NCI-H82 (cell line): ENCODE results near the gene PLEKHA8.
A peak's percentile ranks its signal among the peaks of the same experiment; 100 is the strongest.

Experiments used
- DNase-seq: peaks from one replicate; lab custom pipeline; 2025; lab: John Stamatoyannopoulos, UW

Gene PLEKHA8

GRCh38 chr7:30112103-30112713, 84.0 kb downstream of the PLEKHA8 start:
- no peak for DNase-seq

DNA sequence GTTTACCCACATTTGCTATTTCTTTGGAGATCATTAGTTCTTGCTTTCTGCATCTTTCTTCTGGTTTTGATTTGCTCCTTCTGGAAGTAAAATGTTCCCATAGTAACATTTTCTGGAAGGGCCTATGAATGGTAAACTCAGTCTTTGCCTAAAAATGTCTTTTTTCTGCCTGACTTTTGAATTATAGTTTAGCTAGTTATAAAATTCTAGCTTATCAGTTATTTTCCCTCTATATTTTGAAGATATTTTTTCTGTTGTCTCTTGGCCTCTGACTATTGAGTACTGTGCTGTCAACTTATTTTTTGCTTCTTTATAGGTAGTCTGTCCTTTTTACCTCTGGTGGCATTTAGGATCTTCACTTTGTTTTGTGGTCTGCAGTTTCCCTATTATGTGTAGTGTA, 84.9 kb downstream of the PLEKHA8 start:
- DNase-seq, result no peak

DNA sequence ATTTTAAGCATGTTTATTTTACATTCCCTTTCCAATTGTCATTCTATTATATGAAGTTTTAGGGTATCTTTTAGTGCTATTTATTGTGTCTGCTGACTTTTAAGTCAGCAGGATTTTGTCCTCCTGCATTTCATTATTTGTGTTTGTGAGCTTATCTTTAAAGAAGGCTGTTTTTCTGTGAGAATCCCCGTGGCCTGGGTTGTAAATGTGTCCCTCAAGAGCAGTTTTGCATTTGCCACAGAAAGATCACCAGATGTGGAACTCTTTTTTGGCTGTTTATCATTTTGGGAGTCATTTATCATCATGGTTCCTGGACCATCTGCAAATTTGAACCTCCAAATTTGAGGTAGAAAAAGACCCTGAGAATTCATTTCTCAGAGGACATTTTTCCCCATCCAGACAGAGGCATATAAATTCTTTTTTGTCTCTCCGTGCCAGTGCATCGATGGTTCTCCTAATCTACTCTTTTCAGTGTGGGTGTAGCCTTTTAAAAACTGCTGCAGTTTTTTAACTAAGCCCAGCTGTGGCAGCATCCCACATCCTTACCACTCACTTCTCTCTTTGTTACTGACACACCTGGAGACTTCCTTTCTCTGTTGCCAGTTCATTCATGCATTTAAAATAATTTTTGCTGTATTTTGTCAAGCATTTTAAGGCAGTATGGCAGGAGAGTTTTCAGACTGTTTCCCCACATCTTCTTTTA, 86.5 kb downstream of the PLEKHA8 start:
- DNase-seq, result no peak

GRCh38 chr7:30115709-30116297, 87.6 kb downstream of the PLEKHA8 start:
- no peak for DNase-seq

GRCh38 chr7:30116771-30117170, 88.6 kb downstream of the PLEKHA8 start:
- no peak for DNase-seq

- DNase-seq, result no peak
Observed at GRCh38 chr7:30117896-30118295, 89.7 kb downstream of the PLEKHA8 start.

- DNase-seq, result no peak
Observed at GRCh38 chr7:30119890-30120577, 91.8 kb downstream of the PLEKHA8 start.

GRCh38 chr7:30133736-30134610, 105.8 kb downstream of the PLEKHA8 start:
- DNase-seq, result peak; percentile 7

- DNase-seq, result peak; percentile 90
Observed at GRCh38 chr7:30134611-30135300, 106.5 kb downstream of the PLEKHA8 start, which contains the start of gene MTURN. TSS of gene MTURN (plus strand) at chr7:30134986. CDS start at chr7:30135137, 151 bp downstream.

DNA sequence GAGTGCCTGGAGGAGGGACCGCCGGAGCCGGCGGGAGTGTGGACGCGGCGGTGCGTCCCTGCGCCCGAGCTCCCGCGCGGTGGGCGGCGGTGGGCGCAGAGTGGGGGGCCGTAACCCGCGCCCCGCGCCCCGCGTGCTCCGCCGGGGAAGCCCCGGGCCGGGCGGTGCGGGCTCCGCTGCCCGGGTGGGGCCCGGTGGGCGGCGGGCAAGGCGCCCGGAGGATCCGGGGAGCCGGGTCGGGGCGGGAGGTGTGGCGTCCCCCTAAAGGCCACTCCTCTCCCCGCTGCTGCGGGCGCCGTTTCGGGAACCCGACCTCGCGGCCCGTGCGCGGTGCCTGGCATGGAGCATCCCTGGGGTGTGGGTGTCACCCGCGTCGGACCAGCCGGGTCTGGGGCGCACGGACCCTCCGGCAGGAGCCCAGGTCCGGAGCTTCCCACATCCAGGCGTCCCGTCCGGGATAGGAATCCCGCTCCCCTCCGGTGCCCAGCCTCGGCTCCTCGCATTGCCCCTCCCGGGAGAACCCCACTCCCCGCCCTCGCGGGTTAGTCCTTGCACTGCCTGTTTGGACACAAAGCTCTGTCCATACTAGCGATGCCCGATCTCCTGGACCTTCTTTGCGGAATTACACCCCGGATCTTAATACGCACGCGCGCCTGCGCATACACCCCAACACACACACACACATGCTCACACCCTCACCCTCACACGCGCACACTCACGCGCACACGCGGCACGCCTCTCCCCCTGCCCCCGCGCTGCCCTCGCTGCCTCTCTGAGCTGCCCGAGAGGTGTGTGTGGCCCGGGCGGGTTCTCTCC, 107.3 kb downstream of the PLEKHA8 start:
- peak; percentile 49 for DNase-seq

- peak; percentile 33 for DNase-seq
Observed at GRCh38 chr7:30136117-30136731, 108.0 kb downstream of the PLEKHA8 start.

DNA sequence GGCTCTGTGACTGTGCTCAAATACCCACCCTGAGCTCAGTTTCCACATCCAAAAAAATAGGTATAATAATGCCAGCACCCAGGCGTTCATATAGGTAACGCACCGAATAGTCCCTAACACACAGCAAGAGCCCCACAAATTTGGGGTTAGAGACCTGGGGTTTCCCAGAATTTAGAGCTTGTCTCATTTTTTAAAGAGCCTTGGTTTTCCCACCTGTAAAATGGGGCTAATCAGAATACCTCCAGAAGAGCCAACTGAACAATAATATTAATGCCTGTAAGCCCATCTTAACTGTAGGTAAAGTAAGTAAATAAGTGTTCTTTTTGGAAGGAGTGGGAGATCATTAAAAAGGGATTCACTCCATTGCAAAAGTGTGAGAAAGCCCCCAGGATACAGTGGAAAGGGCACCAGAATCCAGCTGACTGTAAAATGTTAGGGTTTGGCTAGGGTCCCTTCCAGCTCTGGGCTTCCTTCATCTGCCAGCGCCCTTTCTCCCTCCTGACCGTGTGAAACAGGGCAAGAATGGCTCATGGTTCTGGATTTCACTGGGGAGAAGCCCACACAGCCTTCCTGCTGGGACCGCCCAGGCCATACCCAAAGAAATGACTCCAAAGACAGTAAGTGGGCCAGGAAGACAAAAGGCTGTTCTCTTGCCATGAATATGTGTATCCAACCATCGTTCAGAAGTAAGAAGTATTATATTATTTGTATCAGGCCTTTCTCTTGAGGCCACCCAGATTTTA, 108.7 kb downstream of the PLEKHA8 start:
- DNase-seq, result no peak

DNA sequence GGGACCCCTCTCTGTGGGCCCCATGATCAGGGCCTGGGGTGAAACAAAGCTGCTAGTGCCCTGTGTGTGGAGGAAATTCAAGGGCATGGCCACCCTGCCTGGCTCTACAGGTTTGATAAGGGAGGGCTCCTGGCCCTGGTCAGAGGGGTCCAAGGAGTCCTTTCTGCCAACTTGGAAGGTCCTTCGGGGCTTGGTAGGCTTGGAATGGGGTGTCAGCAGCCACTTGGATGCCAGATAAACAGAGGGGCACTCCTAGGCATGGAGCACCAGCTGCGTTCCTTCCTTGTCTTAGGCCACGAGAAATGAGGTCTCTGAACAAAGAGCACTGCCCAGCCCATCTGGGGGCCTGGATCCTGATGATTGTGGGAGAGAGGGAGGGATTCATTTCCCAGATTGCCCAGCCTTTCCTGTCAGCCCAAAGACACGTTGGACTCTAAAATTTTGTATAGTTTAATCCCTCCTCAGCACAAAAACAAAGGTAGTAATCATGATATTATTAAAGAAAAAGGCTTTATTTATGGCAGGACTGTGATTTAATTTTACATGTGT, 111.7 kb downstream of the PLEKHA8 start:
- DNase-seq, result no peak

GRCh38 chr7:30140456-30140855, 112.2 kb downstream of the PLEKHA8 start:
- no peak for DNase-seq

DNA sequence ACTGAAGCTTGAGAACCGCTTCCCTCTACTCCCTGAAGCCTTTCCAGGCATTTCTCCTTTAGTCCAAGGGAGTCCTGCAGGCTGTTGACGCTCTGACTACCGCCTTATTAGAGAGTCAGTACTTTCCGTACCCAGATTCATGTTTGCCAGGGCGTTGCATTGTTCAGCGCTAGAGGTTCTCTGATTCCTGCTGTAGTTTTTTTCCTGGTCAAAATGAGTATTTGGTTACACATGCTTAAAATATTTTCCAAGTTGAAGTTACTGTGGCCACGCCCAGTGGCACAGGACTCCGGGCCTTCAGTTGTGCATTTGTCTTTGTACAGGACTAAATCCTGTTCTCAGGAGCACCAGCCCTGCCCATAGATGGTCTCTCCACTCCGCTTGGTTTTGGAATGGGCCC, 114.5 kb downstream of the PLEKHA8 start:
- peak; percentile 6 for DNase-seq

- DNase-seq, result peak; percentile 93
Observed at GRCh38 chr7:30143748-30144251, 115.6 kb downstream of the PLEKHA8 start.

DNA sequence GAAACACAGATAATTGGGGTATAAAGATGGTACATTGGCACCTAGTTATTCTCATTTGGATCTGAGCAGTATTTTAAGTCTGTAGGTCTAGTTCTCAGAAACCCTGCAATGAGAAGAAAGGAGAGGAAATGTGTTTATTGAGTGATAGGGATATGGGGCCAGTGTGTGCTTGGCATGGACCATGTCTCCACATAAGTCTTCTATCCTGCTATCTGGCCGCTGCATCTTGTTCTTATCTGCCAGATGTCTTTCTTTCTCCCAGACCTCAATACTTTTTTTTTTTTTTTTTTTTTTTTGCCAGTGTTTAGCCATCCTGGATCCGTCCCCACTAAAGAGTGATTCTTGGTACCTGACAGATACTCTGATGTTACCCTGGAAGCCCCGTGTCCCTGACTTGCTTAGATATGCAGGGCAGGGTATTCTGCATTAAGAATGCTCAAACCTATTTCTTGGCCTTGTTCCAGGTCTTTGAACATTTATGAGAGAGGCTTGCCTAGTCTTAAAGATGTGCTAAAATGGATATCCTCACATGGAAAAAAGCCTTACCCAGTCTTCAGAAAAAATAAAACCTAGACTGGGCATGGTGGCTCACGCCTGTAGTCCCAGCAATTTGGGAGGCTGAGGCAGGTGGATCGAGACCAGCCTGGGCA, 116.6 kb downstream of the PLEKHA8 start:
- peak; percentile 43 for DNase-seq

DNA sequence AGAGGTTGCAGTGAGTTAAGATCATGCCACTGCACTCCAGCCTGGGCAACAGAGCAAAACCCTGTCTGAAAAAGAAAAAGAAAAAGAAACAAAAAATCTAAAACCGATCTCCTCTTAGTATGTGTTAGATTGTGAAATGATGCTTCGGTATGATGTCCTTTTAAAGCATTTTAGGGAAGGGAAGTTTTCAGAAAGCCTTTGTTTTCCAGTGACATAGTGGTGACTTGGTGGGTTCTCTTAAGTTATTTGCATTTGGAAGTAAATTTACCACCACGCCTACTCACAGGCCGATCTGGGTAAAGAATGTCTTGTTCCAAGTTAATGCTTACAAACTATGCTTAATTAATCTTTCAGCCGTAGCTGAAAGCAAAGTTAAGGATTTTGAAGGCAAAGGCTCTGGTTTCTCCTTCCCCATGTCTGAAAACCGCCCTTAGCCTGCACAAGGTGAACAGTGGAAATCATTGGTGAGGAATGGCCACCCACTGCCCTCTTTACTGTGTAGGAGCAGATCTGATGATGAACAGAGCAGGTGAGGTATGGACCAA, 117.3 kb downstream of the PLEKHA8 start:
- DNase-seq, result no peak
